GM18498 (cell line): ENCODE measurements around the gene WDR1.

Source experiments
- ATAC-seq: cut with Tn5 transposase; IDR thresholded peaks from one replicate; pipeline ENCODE4 v1.9.1; 2021; ENCODE audit warnings: mild to moderate bottlenecking, moderate library complexity; ENCODE audit not compliant: unreplicated experiment

WDR1 gene

GRCh38 chr4:10074076-10074766 is 42.4 kb downstream of the WDR1 start:
- no peak for ATAC-seq

DNA sequence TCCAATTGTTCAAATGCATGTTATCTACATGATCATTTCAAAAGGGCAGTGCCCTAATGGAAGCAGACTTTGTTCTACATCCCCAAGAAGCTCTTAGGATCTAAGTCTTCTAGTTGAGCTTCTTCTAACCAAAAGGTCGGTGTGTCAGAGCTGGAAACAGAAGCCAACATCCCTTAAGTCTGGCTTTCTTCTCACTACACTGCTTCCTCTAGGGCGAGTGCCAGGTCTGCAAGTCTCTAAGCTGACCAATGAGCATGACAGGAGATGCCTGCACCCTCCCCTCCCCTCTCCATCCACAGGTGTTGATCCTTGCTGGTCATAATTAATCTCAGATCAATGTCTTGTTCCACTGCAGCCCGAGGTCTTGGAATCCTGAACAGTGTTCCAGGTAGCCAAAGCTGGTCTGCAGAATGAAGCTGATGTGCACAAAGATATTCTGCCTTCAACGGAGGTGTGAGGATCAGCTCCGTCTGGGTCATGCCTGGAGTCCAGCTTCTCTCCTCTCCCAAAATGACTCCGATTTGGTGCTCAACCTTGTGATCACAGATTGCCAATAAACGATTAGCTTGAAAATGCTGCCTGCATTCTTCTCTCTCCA is 44.1 kb downstream of the WDR1 start:
- ATAC-seq, result no peak

- no peak for ATAC-seq
Observed at GRCh38 chr4:10069075-10069642, 47.4 kb downstream of the WDR1 start.

DNA sequence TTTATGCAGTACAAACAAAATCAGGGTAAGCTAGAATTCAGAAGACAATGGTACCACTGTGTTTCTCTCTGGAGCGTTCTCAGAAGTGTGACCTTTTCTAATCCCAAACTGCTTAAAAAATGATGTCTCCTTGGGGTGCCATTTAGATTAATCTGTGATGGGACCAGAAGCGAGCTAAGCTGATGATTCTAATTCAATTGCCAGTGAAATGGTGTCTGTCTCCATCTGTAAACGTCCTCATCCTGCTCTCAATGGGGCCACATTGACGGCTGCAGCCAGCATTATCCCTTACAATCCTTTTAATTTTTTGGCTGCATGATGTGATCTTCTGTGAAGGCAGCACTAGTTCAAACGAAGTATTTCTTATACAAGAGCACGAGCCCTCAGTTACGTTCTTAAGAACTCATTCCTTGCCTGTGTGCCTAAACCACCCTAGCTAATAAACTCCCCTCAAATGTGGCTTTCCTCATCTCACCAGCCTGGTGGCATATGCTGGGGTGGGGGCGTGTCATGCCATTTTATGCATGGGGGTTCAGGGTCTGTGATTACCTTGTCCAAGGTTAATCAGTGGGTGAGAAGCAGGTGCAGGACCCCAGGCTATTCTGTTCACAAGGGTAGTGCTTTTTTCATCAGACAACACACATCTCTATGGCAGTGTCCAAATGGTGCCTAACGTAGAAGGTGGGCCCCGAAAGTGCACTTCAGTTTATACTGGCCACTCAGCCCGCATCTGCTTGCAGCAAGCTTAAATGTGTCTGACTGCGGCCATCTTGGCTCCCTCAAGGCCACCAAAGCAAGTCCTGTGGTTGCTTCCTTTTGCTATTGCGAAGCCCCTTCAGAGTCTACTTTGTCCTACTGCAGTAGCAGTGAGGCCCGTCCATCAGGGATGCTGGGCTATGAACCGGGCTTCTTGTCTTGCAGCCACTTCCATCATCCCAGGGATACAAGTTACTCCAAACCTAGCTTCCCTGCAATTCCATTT is 49.6 kb downstream of the WDR1 start:
- no peak for ATAC-seq

DNA sequence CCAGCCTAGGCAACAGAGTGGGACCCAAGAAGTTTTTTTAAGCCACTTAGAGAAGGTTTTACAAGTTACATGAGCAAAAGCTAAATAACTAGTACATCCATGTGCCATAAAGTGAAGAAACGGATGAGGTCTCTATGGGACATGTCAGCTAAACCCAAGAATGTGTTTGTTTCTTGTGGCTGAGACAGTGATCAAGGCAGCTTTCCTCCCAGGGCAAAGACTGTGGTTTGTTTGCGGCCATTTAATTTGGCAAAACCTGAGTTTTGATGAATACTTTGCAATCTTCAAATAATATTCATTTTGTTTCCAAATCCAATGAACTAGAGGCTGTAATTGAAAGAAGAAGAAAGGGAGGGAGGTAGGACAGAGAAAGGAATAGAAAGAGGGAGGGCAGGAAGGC is 50.4 kb downstream of the WDR1 start:
- no peak for ATAC-seq

DNA sequence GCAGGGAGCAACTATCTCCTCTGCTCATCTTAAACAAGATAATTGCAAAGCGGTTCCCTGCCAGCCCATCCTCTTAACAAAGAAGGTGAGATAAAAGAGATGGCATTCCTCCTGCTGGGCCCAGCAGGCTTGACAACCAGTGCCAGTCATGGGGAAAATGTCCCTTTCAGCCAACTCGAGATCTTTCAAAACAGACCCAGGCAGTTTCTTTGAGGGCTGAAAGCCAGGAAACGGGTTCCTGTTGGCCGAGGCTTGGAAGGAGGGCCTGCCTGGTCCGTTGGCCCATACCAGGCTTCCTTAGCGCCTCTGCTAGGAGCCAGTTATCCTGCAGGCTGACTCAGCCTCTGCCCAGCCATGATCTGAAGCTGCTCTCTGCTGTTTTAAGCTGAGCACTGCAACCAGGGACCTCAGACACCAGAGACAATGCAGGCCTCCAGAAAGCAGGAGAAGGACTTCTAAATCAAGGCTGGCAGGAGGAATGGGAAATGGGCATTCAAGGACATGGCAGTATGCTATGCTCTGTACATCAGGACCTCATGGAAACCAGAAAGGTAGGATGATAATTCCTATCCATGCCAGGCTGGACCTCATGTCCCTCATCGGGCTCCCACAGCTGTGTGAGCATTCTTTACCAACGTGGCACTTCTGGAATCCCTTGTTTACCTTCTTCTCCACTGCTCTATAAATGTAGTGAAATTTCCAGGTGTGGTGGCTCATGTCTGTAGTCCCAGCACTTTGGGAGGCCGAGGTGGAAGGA is 52.9 kb downstream of the WDR1 start:
- ATAC-seq, result no peak

GRCh38 chr4:10061650-10062415 is 54.8 kb downstream of the WDR1 start:
- no peak for ATAC-seq

DNA sequence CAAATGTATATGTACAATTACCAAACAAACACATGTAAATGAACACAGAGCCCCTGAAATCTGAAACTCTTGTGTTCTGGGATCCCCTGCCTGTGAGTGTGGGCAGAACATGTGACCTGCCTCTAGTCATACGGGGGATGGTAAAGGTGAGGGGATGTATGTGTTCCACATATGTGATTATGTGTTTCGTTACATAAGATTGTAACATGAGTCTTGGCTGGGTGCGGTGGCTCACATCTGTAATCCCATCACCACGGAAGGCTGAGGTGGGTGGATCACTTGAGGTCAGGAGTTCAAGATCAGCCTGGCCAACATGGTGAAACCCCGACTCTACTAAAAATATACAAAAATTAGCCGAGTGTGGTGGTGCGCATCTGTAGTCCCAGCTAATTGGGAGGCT is 58.2 kb downstream of the WDR1 start:
- no peak for ATAC-seq

- ATAC-seq, result no peak
Observed at GRCh38 chr4:10057023-10057395, 59.6 kb downstream of the WDR1 start.

GRCh38 chr4:10056334-10057022 is 60.1 kb downstream of the WDR1 start:
- no peak for ATAC-seq

DNA sequence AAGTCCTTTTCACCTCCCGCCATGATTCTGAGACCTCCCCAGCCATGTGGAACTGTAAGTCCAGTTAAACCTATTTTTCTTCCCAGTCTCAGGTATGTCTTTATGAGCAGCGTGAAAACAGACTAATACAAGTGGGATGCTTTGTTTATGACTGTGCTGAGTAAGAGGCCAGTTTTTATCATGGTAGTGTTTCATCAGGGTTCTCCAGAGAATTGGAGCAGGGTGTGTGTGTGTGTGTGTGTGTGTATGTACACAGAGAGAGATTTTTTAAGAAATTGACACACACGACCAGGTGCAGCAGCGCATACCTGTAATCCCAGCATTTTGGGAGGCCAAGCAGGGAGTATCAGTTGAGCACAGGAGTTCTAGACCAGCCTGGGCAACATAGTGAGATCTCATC is 60.7 kb downstream of the WDR1 start:
- ATAC-seq, result no peak

- no peak for ATAC-seq
Observed at GRCh38 chr4:10054571-10055041, 62.0 kb downstream of the WDR1 start.

GRCh38 chr4:10053635-10054453 is 62.8 kb downstream of the WDR1 start:
- ATAC-seq, result no peak

DNA sequence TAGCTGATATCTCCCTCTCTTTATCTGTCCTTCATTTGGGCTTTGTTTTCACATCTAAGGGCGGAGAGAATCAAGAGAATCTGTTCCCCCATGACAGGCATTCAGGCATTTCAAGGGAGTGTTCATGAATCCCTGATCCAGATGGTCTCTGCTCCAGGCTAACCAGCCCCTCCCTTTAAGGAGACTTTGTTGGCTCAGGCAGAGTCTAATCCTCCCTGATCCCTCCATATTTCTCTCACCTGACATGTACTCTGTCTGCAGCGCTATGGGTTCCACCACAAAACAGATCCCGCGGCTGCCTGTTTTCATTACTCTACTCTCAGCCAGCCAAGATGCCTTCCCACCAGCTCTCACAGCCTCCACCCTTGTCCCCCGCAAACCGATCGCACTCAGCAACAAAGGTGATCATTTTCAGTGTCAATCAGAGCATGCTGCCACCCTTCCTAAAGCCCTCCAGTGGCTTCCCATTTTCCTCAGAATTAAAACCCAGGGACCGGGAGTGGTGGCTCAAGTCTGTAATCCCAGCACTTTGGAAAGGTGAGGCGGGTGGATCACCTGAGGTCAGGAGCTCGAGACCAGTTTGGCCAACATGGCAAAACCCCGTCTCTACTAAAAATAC is 65.0 kb downstream of the WDR1 start:
- no peak for ATAC-seq

GRCh38 chr4:10050721-10051120 is 65.9 kb downstream of the WDR1 start:
- ATAC-seq, result no peak

DNA sequence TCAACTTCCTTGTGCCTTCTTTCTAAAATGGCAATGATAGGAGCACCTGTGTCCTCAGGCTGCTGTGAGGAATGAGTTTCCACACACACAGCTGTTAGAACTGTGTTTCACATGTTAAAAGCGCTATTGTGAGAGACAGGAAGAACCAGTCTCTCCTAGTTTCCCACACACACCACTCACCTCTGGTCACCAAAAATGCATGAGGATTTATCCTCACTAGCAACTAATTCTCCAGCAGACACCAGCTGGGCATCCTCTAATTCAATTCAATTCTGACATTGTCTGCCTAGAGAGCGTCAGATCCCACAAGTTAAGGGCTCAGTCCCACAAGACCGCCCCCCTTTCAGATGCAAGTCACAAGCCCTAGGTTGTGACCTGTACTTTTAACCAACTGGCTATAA is 66.3 kb downstream of the WDR1 start:
- no peak for ATAC-seq

DNA sequence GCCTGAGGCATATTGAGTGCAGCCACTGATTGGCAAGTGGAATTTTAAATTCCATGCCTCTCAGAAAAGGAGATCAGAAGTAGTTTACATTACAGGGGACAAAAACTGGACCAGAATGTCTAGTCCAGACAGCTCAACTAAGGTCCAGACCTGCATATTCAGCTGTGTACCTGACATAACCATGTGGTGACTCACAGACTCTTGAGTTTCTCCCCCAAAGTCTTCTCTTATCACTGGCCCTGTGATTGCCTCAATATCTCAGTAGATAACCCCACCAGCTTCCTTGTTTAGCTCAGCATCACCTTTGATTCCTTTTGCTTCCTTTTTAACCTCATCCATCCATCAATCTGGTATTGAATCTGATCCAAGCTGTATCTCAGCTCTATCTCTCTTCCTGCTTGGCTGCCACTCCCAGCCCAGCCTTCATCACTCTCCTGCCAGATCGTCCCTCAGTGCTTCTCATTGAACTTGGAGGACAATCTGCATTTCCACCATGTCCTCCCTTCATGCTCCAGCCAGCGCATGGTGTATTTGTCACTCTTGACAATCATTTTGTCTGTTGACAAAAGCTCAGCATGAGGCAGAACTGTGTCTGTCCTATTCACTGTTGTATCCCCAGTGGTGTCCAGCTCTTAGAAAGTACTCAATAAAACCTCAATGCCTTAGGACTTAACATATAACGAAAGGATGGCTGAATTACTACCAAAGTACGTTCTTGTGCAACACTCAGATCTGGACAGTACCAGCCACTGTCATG is 67.5 kb downstream of the WDR1 start:
- ATAC-seq, result no peak
